Measurements from ENCODE around the gene FAM32A.

GRCh38 chr19:16190736-16191135 is 5.5 kb downstream of the FAM32A start:
- TF ChIP-seq, protein P1, sequence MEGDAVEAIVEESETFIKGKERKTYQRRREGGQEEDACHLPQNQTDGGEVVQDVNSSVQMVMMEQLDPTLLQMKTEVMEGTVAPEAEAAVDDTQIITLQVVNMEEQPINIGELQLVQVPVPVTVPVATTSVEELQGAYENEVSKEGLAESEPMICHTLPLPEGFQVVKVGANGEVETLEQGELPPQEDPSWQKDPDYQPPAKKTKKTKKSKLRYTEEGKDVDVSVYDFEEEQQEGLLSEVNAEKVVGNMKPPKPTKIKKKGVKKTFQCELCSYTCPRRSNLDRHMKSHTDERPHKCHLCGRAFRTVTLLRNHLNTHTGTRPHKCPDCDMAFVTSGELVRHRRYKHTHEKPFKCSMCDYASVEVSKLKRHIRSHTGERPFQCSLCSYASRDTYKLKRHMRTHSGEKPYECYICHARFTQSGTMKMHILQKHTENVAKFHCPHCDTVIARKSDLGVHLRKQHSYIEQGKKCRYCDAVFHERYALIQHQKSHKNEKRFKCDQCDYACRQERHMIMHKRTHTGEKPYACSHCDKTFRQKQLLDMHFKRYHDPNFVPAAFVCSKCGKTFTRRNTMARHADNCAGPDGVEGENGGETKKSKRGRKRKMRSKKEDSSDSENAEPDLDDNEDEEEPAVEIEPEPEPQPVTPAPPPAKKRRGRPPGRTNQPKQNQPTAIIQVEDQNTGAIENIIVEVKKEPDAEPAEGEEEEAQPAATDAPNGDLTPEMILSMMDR (IDR thresholded peaks at IDR 0.05): no peak
- no peak for TF ChIP-seq POLR2A (IDR thresholded peaks at IDR 0.05)
- no peak for TF ChIP-seq EP300 (IDR thresholded peaks at IDR 0.05)

Measured in tibial nerve (tissue), 4 donors.